D341Med (cell line): Measurements from ENCODE around the gene NIT1.
A peak's percentile ranks its signal among the peaks of the same experiment; 100 is the strongest.

Experiments
- DNase-seq: peaks from one replicate; pipeline ENCODE4 v3.0.0; 2012; ENCODE audit warnings: low spot score

The NIT1 gene

GRCh38 chr1:161153682-161154337 lies 35.9 kb downstream of the NIT1 start, which contains the start of gene UFC1:
Gene UFC1, plus strand, starts transcription at chr1:161153978. Its CDS starts 20 bp downstream, at chr1:161153998.
- DNase-seq = peak; percentile 87

GRCh38 chr1:161157867-161158266 lies 40.0 kb downstream of the NIT1 start:
- DNase-seq = no peak

GRCh38 chr1:161158316-161159010 lies 40.6 kb downstream of the NIT1 start:
- DNase-seq = no peak

GRCh38 chr1:161159087-161159912 lies 41.4 kb downstream of the NIT1 start, which contains the start of gene USP21:
Gene USP21, plus strand, starts transcription at chr1:161159500. Its CDS starts 1,141 bp downstream, at chr1:161160641.
- peak; percentile 99 for DNase-seq

GRCh38 chr1:161159913-161160243 lies 42.0 kb downstream of the NIT1 start:
- DNase-seq = no peak

GRCh38 chr1:161160671-161161145 lies 42.8 kb downstream of the NIT1 start:
- DNase-seq = no peak

- no peak for DNase-seq
Observed at GRCh38 chr1:161161652-161162051, 43.7 kb downstream of the NIT1 start.

- no peak for DNase-seq
Observed at GRCh38 chr1:161162052-161162451, 44.1 kb downstream of the NIT1 start.

GRCh38 chr1:161162806-161163205 lies 44.9 kb downstream of the NIT1 start:
- DNase-seq = no peak

- no peak for DNase-seq
Observed at GRCh38 chr1:161163793-161164192, 45.9 kb downstream of the NIT1 start.

- DNase-seq = no peak
Observed at GRCh38 chr1:161164901-161165610, 47.2 kb downstream of the NIT1 start.

- DNase-seq = peak; percentile 92
Observed at GRCh38 chr1:161165742-161166668, 48.1 kb downstream of the NIT1 start, which contains the start of gene PPOX. Gene PPOX, plus strand, starts transcription at chr1:161166426. Its CDS starts 422 bp downstream, at chr1:161166848.

- peak; percentile 56 for DNase-seq
Observed at GRCh38 chr1:161166669-161167548, 49.0 kb downstream of the NIT1 start.

GRCh38 chr1:161168906-161169305 lies 51.0 kb downstream of the NIT1 start:
- no peak for DNase-seq
